Astrocyte (in vitro differentiated cells and primary cell): ENCODE data around the gene TBC1D24.

Source experiments
- CTCF ChIP-seq: IDR thresholded peaks from 2 replicates; pipeline ENCODE4 v1.5.1; 2011; ENCODE audit warnings: low read depth, mild to moderate bottlenecking, inconsistent platforms, low read length, moderate library complexity; ENCODE audit not compliant: insufficient read depth
- EZH2 ChIP-seq: IDR thresholded peaks from 2 replicates; pipeline ENCODE4 v1.6.1; 2012; ENCODE audit warnings: mild to moderate bottlenecking, low read length, inconsistent platforms; ENCODE audit not compliant: insufficient read depth

- TF ChIP-seq EZH2 (no peak), CTCF (no peak)
Measured at GRCh38 chr16:2439598-2439997, 35.3 kb upstream of the TBC1D24 start.
